HUES48 (cell line): Measurements from ENCODE around the gene ADM2.
A peak's percentile ranks its signal among the peaks of the same experiment; 100 is the strongest.

Experiments used
- H3K27ac ChIP-seq: one replicate; pipeline ENCODE4 v1.7.0; 2013; ENCODE audit warnings: low read depth, low read length, inconsistent platforms
- H3K27me3 ChIP-seq: 2 replicates; pipeline ENCODE4 v1.6.1; 2013; ENCODE audit warnings: mild to moderate bottlenecking, low read length; ENCODE audit not compliant: control insufficient read depth, insufficient read depth
- H3K36me3 ChIP-seq: 2 replicates; pipeline ENCODE4 v1.6.1; 2013; ENCODE audit warnings: low read length; ENCODE audit not compliant: control insufficient read depth, insufficient read depth
- H3K4me1 ChIP-seq: 2 replicates; pipeline ENCODE4 v1.6.1; 2013; ENCODE audit warnings: mild to moderate bottlenecking, low read length; ENCODE audit not compliant: control insufficient read depth, insufficient read depth
- H3K4me3 ChIP-seq: 2 replicates; pipeline ENCODE4 v1.5.1; 2013; ENCODE audit warnings: mild to moderate bottlenecking, low read depth, low read length
- H3K9ac ChIP-seq: 2 replicates; pipeline ENCODE4 v1.6.1; 2013; ENCODE audit warnings: mild to moderate bottlenecking, low read depth, low read length, moderate library complexity
- H3K9me3 ChIP-seq: 2 replicates; pipeline ENCODE4 v1.6.1; 2013; ENCODE audit warnings: low read length; ENCODE audit not compliant: control insufficient read depth, insufficient read depth

ADM2 gene

GRCh38 chr22:50439314-50439870, 42.0 kb upstream of the ADM2 start:
- Histone ChIP-seq H3K9me3 (no peaks in the 10 kb centered on the region), H3K4me3 (no peak overlapping the region), H3K9ac (no peak overlapping the region), H3K27me3 (no peaks in the 10 kb centered on the region), H3K27ac (no peak overlapping the region), H3K36me3 (peaks cover 58% of the 10 kb centered on the region), H3K4me1 (no peaks in the 10 kb centered on the region)

GRCh38 chr22:50439871-50440331, 41.4 kb upstream of the ADM2 start:
- no peaks in the 10 kb centered on the region for H3K9me3 ChIP-seq
- H3K4me3 ChIP-seq: no peak overlapping the region
- H3K9ac ChIP-seq: no peak overlapping the region
- H3K4me1 ChIP-seq: no peaks in the 10 kb centered on the region
- no peaks in the 10 kb centered on the region for H3K27me3 ChIP-seq
- H3K36me3 ChIP-seq: peaks cover 61% of the 10 kb centered on the region
- H3K27ac ChIP-seq: no peak overlapping the region

DNA sequence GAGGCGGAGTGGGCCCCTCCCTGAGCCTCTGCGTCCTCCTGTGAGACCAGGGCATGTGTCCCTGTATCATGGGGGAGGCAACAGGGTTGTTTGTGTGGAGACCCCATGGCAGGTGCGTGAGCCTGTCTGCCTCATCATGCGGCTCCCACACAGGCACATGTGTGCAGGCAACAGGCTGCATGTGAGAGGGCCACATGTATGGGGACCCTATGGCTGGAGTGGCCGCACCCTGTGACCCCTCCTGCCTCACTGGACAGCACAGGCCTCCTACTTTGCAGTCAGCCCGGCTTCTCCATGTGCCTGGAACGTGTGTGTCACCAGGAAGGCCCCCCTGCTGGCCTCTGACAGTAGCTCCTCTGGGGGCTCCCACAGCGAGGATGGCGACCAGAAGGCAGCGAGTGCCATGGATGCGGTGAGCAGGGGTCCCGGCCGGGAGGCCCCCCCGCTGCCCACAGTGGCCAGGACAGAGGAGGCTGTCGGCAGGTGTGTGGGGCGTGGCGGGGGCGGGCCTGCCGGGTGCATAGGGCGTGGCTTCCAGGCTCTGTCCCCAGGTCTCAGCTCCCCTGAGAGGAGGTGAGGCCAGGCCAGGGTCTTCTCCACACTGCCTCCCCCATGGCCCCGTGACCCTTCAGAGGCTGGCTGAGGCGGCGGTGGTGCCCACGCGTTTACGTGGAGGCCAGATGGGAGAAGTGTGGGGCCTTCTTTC, 40.6 kb upstream of the ADM2 start:
- peaks cover 60% of the 10 kb centered on the region for H3K36me3 ChIP-seq
- H3K4me1 ChIP-seq: no peaks in the 10 kb centered on the region
- no peaks in the 10 kb centered on the region for H3K27me3 ChIP-seq
- no peak overlapping the region for H3K9ac ChIP-seq
- no peak overlapping the region for H3K27ac ChIP-seq
- no peak overlapping the region for H3K4me3 ChIP-seq
- H3K9me3 ChIP-seq: no peaks in the 10 kb centered on the region

DNA sequence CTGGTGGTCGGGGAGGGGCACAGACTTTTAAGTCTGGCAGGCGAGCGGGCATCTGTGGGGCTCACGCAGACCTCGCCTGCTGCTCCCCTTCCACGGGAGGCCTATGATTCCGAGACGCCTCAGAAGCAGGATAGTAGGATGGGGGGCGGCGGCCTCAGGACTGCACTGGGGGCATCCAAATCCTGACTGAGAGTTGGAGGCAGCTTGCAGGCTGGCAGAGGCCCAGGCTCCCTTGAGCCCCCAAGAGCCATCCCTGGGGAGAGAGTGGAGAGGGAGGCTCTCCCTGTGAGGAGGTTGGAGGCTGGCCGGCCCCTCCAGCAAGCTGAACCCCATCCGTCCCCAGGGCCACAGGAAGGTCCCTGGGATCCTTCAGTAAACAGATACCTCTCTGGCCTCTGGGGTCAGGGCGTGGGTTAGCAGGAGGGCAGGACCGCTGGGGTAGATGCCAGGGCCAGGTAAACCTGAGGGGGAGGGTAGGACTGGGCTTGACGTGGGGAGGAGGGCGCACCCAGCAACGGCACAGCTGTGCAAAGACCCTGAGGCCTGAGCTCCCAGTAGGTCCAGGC, 39.8 kb upstream of the ADM2 start:
- Histone ChIP-seq H3K9ac (no peak overlapping the region), H3K4me1 (no peaks in the 10 kb centered on the region), H3K27me3 (no peaks in the 10 kb centered on the region), H3K27ac (no peak overlapping the region), H3K36me3 (peaks cover 58% of the 10 kb centered on the region), H3K9me3 (no peaks in the 10 kb centered on the region), H3K4me3 (no peak overlapping the region)

DNA sequence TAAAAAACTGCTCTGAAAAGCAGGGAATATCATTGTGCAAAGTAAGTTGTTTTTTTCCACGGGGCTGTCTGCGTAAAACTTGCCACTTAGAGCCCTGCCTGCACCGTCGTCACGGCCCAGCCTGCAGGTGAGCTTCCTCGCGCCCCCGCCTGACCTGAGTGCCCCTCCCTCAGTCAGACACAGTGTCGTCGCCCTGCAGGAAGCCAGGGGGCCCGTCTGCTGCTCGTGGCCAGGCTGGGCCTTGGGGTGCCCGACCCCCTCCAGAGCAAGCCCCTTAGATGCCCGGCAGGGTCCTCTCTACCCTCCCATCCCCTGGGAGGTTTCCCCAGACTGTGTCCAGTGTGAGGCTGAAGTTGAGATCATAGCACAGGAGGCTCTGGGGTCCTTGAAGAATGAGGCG, 38.1 kb upstream of the ADM2 start:
- peaks cover 62% of the 10 kb centered on the region for H3K36me3 ChIP-seq
- H3K9me3 ChIP-seq: no peaks in the 10 kb centered on the region
- no peaks in the 10 kb centered on the region for H3K27me3 ChIP-seq
- H3K27ac ChIP-seq: no peak overlapping the region
- no peak overlapping the region for H3K9ac ChIP-seq
- H3K4me1 ChIP-seq: no peaks in the 10 kb centered on the region
- no peak overlapping the region for H3K4me3 ChIP-seq

- Histone ChIP-seq H3K36me3 (peaks cover 62% of the 10 kb centered on the region), H3K27me3 (no peaks in the 10 kb centered on the region), H3K9ac (no peak overlapping the region), H3K4me3 (no peak overlapping the region), H3K4me1 (no peaks in the 10 kb centered on the region), H3K9me3 (no peaks in the 10 kb centered on the region), H3K27ac (no peak overlapping the region)
These were observed 37.3 kb upstream of the ADM2 start for GRCh38 chr22:50443801-50444625.

DNA sequence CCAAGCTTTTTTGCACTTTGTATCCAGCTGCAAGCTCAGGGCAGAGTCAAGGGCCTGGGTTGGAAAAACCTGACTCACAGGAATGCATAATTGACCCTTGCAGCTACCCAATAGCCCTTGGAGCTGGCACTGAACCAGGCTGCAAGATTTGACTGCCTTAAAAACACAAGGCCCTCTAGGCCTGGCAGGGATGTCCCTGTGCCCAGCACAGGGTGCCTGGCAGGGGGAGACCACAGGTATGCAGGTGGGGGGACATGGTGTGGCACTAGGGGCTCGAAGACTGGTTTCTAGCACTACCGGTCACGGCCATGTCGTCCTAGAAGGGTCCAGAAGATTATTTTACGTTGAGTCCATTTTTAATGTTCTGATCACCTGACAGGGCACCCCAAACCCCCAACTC, 36.7 kb upstream of the ADM2 start:
- Histone ChIP-seq H3K4me1 (no peaks in the 10 kb centered on the region), H3K36me3 (peaks cover 59% of the 10 kb centered on the region), H3K4me3 (no peak overlapping the region), H3K27ac (no peak overlapping the region), H3K27me3 (no peaks in the 10 kb centered on the region), H3K9me3 (no peaks in the 10 kb centered on the region), H3K9ac (no peak overlapping the region)

- peak overlapping the region; percentile 28 for H3K27ac ChIP-seq
- peaks cover 54% of the 10 kb centered on the region for H3K36me3 ChIP-seq
These were observed 36.1 kb upstream of the ADM2 start for GRCh38 chr22:50445071-50445879.

GRCh38 chr22:50445880-50446707, 35.2 kb upstream of the ADM2 start:
- Histone ChIP-seq H3K9ac (no peak overlapping the region), H3K4me1 (no peaks in the 10 kb centered on the region), H3K27ac (no peak overlapping the region), H3K27me3 (no peaks in the 10 kb centered on the region), H3K9me3 (no peaks in the 10 kb centered on the region), H3K36me3 (peaks cover 52% of the 10 kb centered on the region), H3K4me3 (no peak overlapping the region)

More at GRCh38 chr22:50445071-50445879, 36.1 kb upstream of the ADM2 start:
- H3K4me1 ChIP-seq: no peaks in the 10 kb centered on the region
- no peaks in the 10 kb centered on the region for H3K9me3 ChIP-seq
- no peaks in the 10 kb centered on the region for H3K27me3 ChIP-seq
- H3K4me3 ChIP-seq: no peak overlapping the region
- no peak overlapping the region for H3K9ac ChIP-seq
